B cell (primary cell): Measurements from ENCODE around the gene OCA2.

Experiments
- EZH2 ChIP-seq: IDR thresholded peaks from 2 replicates; pipeline ENCODE4 v1.6.1; 2012; ENCODE audit warnings: borderline replicate concordance, low read depth, mild to moderate bottlenecking, moderate library complexity, low read length; ENCODE audit not compliant: insufficient read depth, poor library complexity, severe bottlenecking
- TF ChIP-seq, protein P1 (sequence below): fragments of 200-600 bp; IDR thresholded peaks from one replicate; pipeline ENCODE4 v1.8.0; 2022; ENCODE audit warnings: antibody characterized with exemption, mild to moderate bottlenecking

DNA sequence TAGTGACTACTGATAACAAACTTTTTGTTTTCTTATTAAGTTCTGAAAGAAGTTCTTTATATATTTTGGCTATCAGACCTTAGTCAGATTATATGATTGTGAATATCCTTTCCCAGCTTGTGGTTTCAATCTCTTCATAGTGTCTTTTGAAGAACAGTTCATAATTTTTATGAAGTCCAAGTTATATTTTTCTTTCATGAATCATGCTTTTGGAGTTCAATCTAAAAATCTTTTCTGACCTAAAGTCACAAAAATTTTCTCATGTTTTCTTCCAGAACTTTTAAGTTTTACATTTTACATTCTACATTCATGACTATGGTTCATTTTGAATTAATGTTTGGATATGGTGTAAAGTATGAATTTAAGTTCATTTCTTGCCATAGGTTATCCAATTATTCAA is 34.2 kb upstream of the OCA2 start:
- TF ChIP-seq, protein P1, sequence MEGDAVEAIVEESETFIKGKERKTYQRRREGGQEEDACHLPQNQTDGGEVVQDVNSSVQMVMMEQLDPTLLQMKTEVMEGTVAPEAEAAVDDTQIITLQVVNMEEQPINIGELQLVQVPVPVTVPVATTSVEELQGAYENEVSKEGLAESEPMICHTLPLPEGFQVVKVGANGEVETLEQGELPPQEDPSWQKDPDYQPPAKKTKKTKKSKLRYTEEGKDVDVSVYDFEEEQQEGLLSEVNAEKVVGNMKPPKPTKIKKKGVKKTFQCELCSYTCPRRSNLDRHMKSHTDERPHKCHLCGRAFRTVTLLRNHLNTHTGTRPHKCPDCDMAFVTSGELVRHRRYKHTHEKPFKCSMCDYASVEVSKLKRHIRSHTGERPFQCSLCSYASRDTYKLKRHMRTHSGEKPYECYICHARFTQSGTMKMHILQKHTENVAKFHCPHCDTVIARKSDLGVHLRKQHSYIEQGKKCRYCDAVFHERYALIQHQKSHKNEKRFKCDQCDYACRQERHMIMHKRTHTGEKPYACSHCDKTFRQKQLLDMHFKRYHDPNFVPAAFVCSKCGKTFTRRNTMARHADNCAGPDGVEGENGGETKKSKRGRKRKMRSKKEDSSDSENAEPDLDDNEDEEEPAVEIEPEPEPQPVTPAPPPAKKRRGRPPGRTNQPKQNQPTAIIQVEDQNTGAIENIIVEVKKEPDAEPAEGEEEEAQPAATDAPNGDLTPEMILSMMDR = no peak
- TF ChIP-seq EZH2 = no peak
